ENCODE data around the gene DEFB128. TPM values are rescaled to one million over a fixed set of nuclear protein-coding genes. Genes with fewer than 3 reads are reported as not detected.
A peak's percentile ranks its signal among the peaks of the same experiment; 100 is the strongest.
"Not testable (repeated sequence)": the region's sequence is repeated elsewhere in the genome, so short reads cannot be mapped to it uniquely, and the experiment has no call there.

Gene DEFB128
- total RNA-seq (not detected), polyA plus RNA-seq (not detected)
- long read RNA-seq, donor 1: 0 reads
- long read RNA-seq, donor 2: 0 reads
- long read RNA-seq, donor 3: 0 reads
- long read RNA-seq, donor 4: 0 reads

DNA sequence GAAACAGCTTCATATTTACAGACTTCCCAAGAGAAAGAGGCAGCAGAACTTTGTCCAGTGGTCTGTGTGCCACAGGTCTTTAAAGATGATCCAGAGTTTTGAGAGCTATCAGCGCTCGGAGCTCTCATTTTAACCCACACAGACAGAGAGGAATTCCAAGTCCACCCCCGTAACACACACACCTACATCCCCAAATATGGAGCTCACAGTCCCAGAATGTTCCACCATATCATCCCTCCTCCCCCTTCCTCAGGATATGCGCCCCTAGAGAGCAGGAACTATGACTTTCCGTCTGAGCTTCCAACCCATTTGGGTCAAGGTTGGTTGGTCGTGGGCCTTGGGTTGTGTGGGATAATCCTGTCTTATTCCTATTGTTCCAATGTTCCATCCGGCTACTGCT lies at the start of gene DEFB128:
Gene DEFB128, minus strand, starts transcription at position 101 of the 400 bp plus-strand sequence. Its CDS starts 88 bp downstream, at position 13.
- intact Hi-C loops (cut with DNase I): no loop called here

DNA sequence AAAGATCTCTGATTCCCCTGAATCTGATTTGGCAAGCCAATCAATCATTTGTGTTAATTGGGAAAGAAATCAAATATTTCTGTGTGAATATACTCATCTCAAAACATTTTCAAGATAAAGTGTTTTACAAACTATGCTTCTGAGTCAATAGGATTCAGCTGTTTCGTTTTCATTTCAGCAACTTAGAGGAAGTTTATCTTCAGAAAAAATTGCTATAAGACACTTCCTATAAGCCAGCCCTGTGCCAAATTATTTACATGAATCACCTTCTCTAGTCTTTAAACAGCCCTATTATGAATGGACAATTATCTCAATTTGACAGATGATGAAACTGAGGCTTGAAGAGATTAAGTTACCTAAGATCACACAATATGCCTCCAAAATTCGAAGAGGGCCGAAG lies 48.4 kb upstream of the DEFB128 start:
- H3K4me3 ChIP-seq (ENCODE audit: low read length): no peak overlapping the region

More for the DNA sequence above, at the start of gene DEFB128:
- no peaks in the 10 kb centered on the region for H3K9me3 ChIP-seq (ENCODE audit: control insufficient read depth, low read length)
- no peaks in the 10 kb centered on the region for H3K27me3 ChIP-seq (ENCODE audit: control insufficient read depth, insufficient read depth)
- no peak within 1 kb of the TSS for H3K4me3 ChIP-seq (ENCODE audit: low read length)
- no peaks in the 10 kb centered on the region for H3K4me1 ChIP-seq (ENCODE audit: control insufficient read depth, insufficient read depth, low read length)
- H3K27ac ChIP-seq (ENCODE audit: low read length): no peak within 1 kb of the TSS
- DNase-seq (no peak), ATAC-seq (no peak)
- WGBS: 52% methylated on average over 7 of the region's 7 CpGs

DNA sequence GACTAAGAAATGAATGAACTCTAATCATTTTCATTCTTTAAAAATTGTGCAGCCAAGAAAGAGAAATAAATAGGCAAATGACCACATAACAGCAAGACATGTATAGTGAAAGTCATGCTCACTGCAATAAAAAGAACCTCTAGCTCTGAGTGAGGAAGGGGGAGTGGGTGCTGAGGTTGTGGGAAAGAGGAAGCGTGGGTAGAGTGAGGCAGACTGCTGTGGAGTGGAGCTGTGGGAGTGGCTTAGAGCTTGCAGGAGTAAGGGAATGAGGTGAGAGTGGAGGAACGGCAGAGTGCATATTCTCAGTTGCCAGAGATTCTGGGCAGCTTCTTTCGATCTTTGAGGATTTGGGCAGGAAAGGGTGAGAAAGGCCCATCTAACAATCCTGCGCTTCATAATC lies 48.0 kb upstream of the DEFB128 start:
- DNase-seq: no peak
- no peak overlapping the region for H3K4me3 ChIP-seq (ENCODE audit: low read length)
- 45% methylated on average over 4 of the region's 4 CpGs for WGBS
- H3K4me1 ChIP-seq (ENCODE audit: control insufficient read depth, insufficient read depth, low read length): no peaks in the 10 kb centered on the region
- no peak overlapping the region for H3K27ac ChIP-seq (ENCODE audit: low read length)
- peak in 1 of 2 donors; percentile 54 for ATAC-seq
- intact Hi-C loops (cut with DNase I): no loop called here
- peaks cover 3% of the 10 kb centered on the region for H3K27me3 ChIP-seq (ENCODE audit: control insufficient read depth, insufficient read depth)
- H3K9me3 ChIP-seq (ENCODE audit: control insufficient read depth, low read length): no peaks in the 10 kb centered on the region

More for the DNA sequence above, 48.4 kb upstream of the DEFB128 start:
- Histone ChIP-seq H3K27me3 (ENCODE audit: control insufficient read depth, insufficient read depth) (peaks cover 3% of the 10 kb centered on the region), H3K9me3 (ENCODE audit: control insufficient read depth, low read length) (no peaks in the 10 kb centered on the region), H3K27ac (ENCODE audit: low read length) (no peak overlapping the region), H3K4me1 (ENCODE audit: control insufficient read depth, insufficient read depth, low read length) (no peaks in the 10 kb centered on the region)
- intact Hi-C loops (cut with DNase I): no loop called here
- DNase-seq (no peak), ATAC-seq (no peak)
- 63% methylated on average over 3 of the region's 3 CpGs for WGBS

DNA sequence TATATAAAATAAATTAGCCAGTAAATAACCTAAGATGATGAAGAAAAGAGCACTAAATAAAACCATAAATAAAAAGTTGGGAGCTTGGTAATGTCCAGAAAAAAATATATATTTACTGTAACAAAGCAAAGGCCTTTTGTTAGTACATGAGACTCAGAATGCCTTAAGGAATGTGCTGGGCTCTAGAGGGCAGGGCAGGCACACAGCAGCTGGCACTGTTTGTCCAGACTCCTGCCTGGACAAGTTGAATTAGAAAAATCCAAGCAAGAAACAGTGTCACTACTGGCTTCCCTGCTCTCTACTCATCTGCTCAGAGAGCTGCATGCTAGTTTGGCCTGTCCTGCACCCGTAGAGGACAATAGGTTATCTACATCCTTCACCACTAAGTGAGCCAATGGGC lies 46.4 kb upstream of the DEFB128 start:
- intact Hi-C loops (cut with DNase I): no loop called here
- 51% methylated on average over 1 of the region's 1 CpG for WGBS
- Histone ChIP-seq H3K4me1 (ENCODE audit: control insufficient read depth, insufficient read depth, low read length) (no peaks in the 10 kb centered on the region), H3K4me3 (ENCODE audit: low read length) (no peak overlapping the region), H3K9me3 (ENCODE audit: control insufficient read depth, low read length) (no peaks in the 10 kb centered on the region), H3K27ac (ENCODE audit: low read length) (no peak overlapping the region), H3K27me3 (ENCODE audit: control insufficient read depth, insufficient read depth) (no peaks in the 10 kb centered on the region)
- DNase-seq (peak in 1 of 3 donors; percentile 40), ATAC-seq (peak; percentile 34 to 60)

DNA sequence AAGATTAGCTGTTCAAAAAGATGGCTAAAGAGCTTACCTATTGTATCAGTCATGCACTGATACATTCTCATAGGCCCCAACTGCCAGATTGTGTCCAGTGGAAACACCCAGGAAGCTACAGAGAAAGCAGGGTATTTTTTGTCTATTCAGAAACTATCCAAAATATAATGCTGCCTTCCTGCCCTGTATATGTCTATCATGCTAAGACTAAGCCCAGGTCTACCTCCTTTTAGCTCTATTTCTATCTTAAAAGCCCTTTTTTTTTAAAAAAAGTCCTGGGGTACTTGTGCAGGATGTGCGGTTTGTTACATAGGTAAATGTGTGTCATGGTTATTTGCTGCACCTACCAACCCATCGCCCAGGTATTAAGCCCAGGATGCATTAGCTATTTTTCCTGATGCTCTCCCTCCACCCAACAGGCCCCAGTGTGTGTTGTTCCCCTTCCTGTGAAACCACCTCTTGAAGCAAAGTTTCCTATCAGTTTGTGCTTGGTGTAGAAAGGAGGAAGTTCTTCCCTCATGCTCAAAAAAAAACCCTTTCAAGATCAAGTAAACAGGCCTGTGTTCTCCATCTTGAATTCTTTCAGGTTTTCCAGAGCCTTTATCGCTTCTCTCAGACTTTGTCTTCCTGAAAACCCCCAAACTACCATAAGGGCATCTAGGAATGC lies 38.1 kb upstream of the DEFB128 start:
- no peaks in the 10 kb centered on the region for H3K4me1 ChIP-seq (ENCODE audit: control insufficient read depth, insufficient read depth, low read length)
- no peak for DNase-seq
- no peaks in the 10 kb centered on the region for H3K27me3 ChIP-seq (ENCODE audit: control insufficient read depth, insufficient read depth)
- no peaks in the 10 kb centered on the region for H3K9me3 ChIP-seq (ENCODE audit: control insufficient read depth, low read length)
- no peak overlapping the region for H3K4me3 ChIP-seq (ENCODE audit: low read length)
- WGBS: 69% methylated on average over 3 of the region's 3 CpGs
- ATAC-seq: no peak
- intact Hi-C loops (cut with DNase I): no loop called here
- no peak overlapping the region for H3K27ac ChIP-seq (ENCODE audit: low read length)

DNA sequence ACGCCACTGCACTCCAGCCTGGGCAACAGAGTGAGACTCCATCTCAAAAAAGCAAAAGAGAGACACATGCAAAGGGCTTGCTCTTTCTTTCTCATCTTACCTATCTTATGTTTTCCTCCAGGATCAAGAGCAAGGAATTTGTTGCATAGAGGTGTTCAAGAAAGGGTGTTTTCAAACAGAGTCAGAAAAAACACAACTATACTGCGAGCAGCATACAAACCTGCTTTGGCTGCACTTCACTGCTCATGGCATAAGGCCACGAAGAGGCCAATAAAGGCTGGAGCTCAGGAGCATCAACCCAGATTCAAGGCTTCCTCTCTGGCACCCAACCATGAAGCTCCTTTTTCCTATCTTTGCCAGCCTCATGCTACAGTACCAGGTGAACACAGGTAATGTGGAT lies 37.4 kb upstream of the DEFB128 start, which contains the start of gene DEFB129:
Gene DEFB129, plus strand, starts transcription at position 301 of the 400 bp plus-strand sequence. Its CDS starts 31 bp downstream, at position 332.
- Histone ChIP-seq H3K27ac (ENCODE audit: low read length) (no peak within 1 kb of the TSS), H3K4me1 (ENCODE audit: control insufficient read depth, insufficient read depth, low read length) (no peaks in the 10 kb centered on the region), H3K9me3 (ENCODE audit: control insufficient read depth, low read length) (no peaks in the 10 kb centered on the region), H3K27me3 (ENCODE audit: control insufficient read depth, insufficient read depth) (no peaks in the 10 kb centered on the region), H3K4me3 (ENCODE audit: low read length) (no peak within 1 kb of the TSS)
- WGBS: 78% methylated on average over 3 of the region's 3 CpGs
- DNase-seq: no peak
- intact Hi-C loops (cut with DNase I): no loop called here
- ATAC-seq: no peak

DNA sequence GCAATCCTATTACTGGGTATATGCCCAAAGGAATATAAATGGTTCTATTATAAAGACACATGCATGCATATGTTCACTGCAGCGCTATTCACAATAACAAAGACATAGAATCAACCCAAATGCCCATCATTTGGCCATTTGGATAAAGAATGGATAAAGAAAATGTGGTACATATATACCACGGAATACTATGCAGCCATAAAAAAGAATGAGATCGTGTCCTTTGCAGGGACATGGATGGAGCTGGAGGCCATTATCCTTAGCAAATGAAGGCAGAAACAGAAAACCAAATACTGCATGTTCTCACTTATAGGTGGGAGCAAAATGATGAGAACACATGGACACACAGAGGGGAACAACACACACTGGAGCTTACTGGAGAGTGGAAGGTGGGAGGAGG lies 36.4 kb upstream of the DEFB128 start:
- H3K9me3 ChIP-seq (ENCODE audit: control insufficient read depth, low read length); ATAC-seq; H3K4me3 ChIP-seq (ENCODE audit: low read length); H3K27ac ChIP-seq (ENCODE audit: low read length); H3K4me1 ChIP-seq (ENCODE audit: control insufficient read depth, insufficient read depth, low read length); DNase-seq; intact Hi-C loops (cut with DNase I); H3K27me3 ChIP-seq (ENCODE audit: control insufficient read depth, insufficient read depth): not testable (repeated sequence)
- 81% methylated on average over 3 of the region's 3 CpGs for WGBS

DNA sequence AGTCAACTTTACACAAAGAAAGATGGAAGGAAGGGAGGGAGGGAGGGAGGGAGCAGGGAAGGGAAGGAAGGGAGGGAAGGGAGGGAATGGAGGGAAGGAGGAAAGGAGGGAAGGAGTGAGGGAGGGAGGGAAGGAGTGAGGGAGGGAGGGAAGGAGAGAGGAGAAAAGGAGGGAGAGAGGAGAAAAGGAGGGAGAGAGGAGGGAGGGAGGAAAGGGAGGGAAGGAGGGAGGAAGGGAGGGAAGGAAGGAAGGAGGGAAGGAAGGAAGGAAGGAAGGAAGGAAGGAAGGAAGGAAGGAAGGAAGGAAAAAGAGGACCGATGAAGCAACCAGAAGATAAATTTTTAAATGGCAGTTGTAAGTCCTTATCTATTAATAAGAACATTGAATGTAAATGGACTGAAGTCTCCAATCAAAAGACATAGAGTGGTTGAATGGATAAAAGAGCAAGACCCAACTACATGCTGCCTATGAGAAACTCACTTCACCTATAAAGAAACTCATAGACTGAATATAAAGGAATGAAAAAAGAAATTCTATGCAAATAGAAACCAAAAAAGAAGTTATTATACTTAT lies 31.8 kb upstream of the DEFB128 start:
- no peak overlapping the region for H3K4me3 ChIP-seq (ENCODE audit: low read length)
- H3K27me3 ChIP-seq (ENCODE audit: control insufficient read depth, insufficient read depth): no peaks in the 10 kb centered on the region
- H3K27ac ChIP-seq (ENCODE audit: low read length): no peak overlapping the region
- intact Hi-C loops (cut with DNase I): no loop called here
- no peaks in the 10 kb centered on the region for H3K4me1 ChIP-seq (ENCODE audit: control insufficient read depth, insufficient read depth, low read length)
- WGBS: 47% methylated on average over 1 of the region's 1 CpG
- DNase-seq: no peak
- ATAC-seq: no peak
- H3K9me3 ChIP-seq (ENCODE audit: control insufficient read depth, low read length): no peaks in the 10 kb centered on the region

DNA sequence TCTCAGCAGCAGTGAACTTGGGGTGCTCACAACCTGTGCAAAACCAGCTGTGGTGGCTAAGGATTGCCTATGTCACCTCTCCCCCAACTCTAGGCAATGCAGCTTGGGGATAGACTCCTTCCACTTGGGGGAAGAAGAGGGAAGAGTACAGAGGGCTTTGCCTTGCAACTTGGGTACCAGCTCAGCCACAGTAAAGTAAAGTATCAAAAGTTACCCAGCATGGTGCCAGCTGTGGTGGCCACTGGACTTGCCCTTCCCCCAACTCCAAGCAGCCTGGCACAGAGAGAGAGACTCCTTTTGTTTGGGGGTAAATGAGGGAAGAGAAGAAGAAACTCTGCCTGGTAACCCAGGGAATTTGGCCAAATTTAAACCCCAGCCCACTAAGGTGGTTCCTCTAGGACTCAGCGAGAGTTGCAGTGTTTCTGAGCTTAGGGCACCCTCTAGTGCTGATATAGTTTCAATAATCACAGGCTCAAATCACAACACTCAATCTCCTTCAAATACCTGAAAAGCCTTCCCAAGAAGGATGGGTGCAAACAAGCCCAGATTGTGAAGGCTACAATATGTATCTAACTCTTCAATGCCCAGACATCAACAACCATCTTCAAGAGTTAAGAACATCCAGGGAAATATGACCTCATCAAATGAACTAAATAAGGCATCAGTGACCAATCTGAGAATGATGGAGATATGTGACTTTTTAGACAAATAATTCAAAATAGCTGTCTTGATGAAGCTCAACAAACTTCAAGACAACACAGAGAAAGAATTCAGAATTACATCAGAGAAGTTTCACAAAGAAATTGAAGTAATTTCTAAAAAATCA lies 30.0 kb upstream of the DEFB128 start:
- no peaks in the 10 kb centered on the region for H3K27me3 ChIP-seq (ENCODE audit: control insufficient read depth, insufficient read depth)
- ATAC-seq (peak; percentile 52 to 71), DNase-seq (no peak)
- 0% methylated on average over 1 of the region's 1 CpG for WGBS
- no peaks in the 10 kb centered on the region for H3K9me3 ChIP-seq (ENCODE audit: control insufficient read depth, low read length)
- no peak overlapping the region for H3K27ac ChIP-seq (ENCODE audit: low read length)
- intact Hi-C loops (cut with DNase I): loop anchor here in 1 of 4 donors (10.0 kb wide), 1 partner anchor 115 kb away; no protein-coding TSS in a partner anchor
- no peak overlapping the region for H3K4me3 ChIP-seq (ENCODE audit: low read length)
- no peaks in the 10 kb centered on the region for H3K4me1 ChIP-seq (ENCODE audit: control insufficient read depth, insufficient read depth, low read length)

DNA sequence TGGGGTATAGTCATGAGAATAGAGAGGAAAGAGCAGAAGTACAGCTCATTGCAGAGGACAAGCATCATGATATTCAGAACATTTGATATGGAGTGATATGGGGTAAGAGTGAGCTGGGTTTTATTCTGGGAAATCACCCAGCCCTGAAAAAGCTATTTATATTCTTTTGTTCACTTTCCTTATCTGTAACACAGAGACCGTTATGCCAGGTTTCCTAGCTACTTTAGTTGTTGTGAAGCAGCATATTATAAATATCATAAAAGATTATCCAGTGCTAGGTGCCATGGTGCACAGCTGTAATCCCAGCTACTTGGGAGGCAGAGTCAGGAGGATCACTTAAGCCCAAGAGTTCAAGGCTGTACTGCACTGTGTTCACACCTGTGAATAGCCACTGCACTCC lies 27.8 kb upstream of the DEFB128 start:
- Histone ChIP-seq H3K27ac (ENCODE audit: low read length) (peak overlapping the region; percentile 19), H3K4me3 (ENCODE audit: low read length) (no peak overlapping the region), H3K27me3 (ENCODE audit: control insufficient read depth, insufficient read depth) (no peaks in the 10 kb centered on the region), H3K4me1 (ENCODE audit: control insufficient read depth, insufficient read depth, low read length) (no peaks in the 10 kb centered on the region), H3K9me3 (ENCODE audit: control insufficient read depth, low read length) (no peaks in the 10 kb centered on the region)
- ATAC-seq (peak; percentile 71 to 79), DNase-seq (no peak)
- 30% methylated on average over 1 of the region's 1 CpG for WGBS
- intact Hi-C loops (cut with DNase I): loop anchor here in 1 of 4 donors (10.0 kb wide), 1 partner anchor 118 kb away; no protein-coding TSS in a partner anchor

DNA sequence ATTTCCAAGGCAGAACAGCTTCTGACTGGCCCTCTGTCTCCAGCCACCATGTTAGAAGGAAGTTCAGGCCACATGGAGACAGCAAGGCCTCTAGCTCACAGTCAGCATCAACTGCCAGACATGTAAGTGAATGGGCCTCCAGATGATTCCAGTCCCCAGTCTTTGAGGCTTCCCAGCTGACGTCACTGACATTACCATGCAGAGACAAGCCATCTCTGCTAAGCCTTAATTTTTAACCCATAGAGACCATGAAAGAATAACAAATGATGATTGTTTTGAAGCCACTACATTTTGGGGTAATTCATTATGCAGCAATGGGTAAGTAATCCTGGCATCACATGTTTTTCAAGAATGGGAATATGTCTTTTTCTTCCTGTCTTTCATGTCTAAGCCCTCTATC lies 26.3 kb upstream of the DEFB128 start:
- no peaks in the 10 kb centered on the region for H3K4me1 ChIP-seq (ENCODE audit: control insufficient read depth, insufficient read depth, low read length)
- H3K4me3 ChIP-seq (ENCODE audit: low read length): no peak overlapping the region
- no peak overlapping the region for H3K27ac ChIP-seq (ENCODE audit: low read length)
- WGBS: 56% methylated on average over 1 of the region's 1 CpG
- ATAC-seq (no peak), DNase-seq (no peak)
- no peaks in the 10 kb centered on the region for H3K9me3 ChIP-seq (ENCODE audit: control insufficient read depth, low read length)
- H3K27me3 ChIP-seq (ENCODE audit: control insufficient read depth, insufficient read depth): no peaks in the 10 kb centered on the region
- intact Hi-C loops (cut with DNase I): loop anchor here in 1 of 4 donors (10.0 kb wide), 1 partner anchor 119 kb away; no protein-coding TSS in a partner anchor

Measured in right cardiac atrium (tissue), 5 donors.